ENCODE data around the gene WDFY4.

GRCh38 chr10:48901319-48901718 lies 216.6 kb downstream of the WDFY4 start:
- TF ChIP-seq CTCF (IDR thresholded peaks at IDR 0.05) (no peak), EP300 (IDR thresholded peaks at IDR 0.05; ENCODE audit: low read depth) (no peak), POLR2AphosphoS5 (IDR thresholded peaks at IDR 0.05) (no peak)
